CD14-positive monocyte (primary cell): ENCODE results near the gene LIPA. TPM values are rescaled to one million over a fixed set of nuclear protein-coding genes. Genes with fewer than 3 reads are reported as not detected.

Experiments used
- DNase-seq, 3 donors: peaks; one replicate each; pipeline ENCODE4 v3.0.0-alpha.2; 2011 to 2022
- H2AFZ ChIP-seq: 2 replicates; pipeline ENCODE4 v1.6.0; 2012; ENCODE audit warnings: mild to moderate bottlenecking, low read depth, low read length, inconsistent platforms; ENCODE audit not compliant: insufficient read depth, poor library complexity, severe bottlenecking
- H3K27ac ChIP-seq, 2 donors: 1 replicate in 1 of 2; 2 replicates in 1 of 2; pipeline ENCODE4 v1.5.1; 2012 to 2013; ENCODE audit warnings: low read length in 2 of 2, control low read depth in 1 of 2, inconsistent platforms in 1 of 2, low read depth in 1 of 2, mild to moderate bottlenecking in 1 of 2
- H3K27me3 ChIP-seq, 2 donors: one replicate each; pipeline versions ENCODE4 v1.6.0 to v1.6.1; 2011 to 2013; ENCODE audit warnings: low read length in 2 of 2; ENCODE audit not compliant: control insufficient read depth in 2 of 2, insufficient read depth in 2 of 2
- H3K36me3 ChIP-seq, 2 donors: replicated peaks in 1 of 2; 1 replicate in 1 of 2; 2 replicates in 1 of 2; pipeline versions ENCODE4 v1.5.1 to v1.6.1; 2012 to 2013; ENCODE audit warnings: low read length in 2 of 2, control low read depth in 1 of 2, inconsistent platforms in 1 of 2, mild to moderate bottlenecking in 1 of 2; ENCODE audit not compliant: insufficient read depth in 2 of 2, control insufficient read depth in 1 of 2
- H3K4me1 ChIP-seq, 2 donors: 1 replicate in 1 of 2; 2 replicates in 1 of 2; pipeline versions ENCODE4 v1.5.1 to v1.6.1; 2012 to 2013; ENCODE audit warnings: low read length in 2 of 2, control low read depth in 1 of 2, inconsistent platforms in 1 of 2, mild to moderate bottlenecking in 1 of 2, moderate library complexity in 1 of 2; ENCODE audit not compliant: insufficient read depth in 2 of 2, control insufficient read depth in 1 of 2
- H3K4me2 ChIP-seq: replicated peaks from 2 replicates; pipeline ENCODE3; 2012; ENCODE audit warnings: low read length, moderate library complexity, mild to moderate bottlenecking; ENCODE audit not compliant: poor library complexity, severe bottlenecking; ENCODE audit errors: extremely low read depth
- H3K4me3 ChIP-seq, 3 experiments: fragments of 200-600 bp in 1 of 3; sonication (generic) in 1 of 3; replicated peaks in 1 of 3; 1 replicate in 2 of 3; 2 replicates in 1 of 3; pipeline ENCODE4 v1.5.1; 2011 to 2013; ENCODE audit warnings: low read length in 3 of 3, mild to moderate bottlenecking in 3 of 3, control low read depth in 2 of 3, low read depth in 2 of 3, inconsistent platforms in 1 of 3, moderate library complexity in 1 of 3
- H3K79me2 ChIP-seq: 2 replicates; pipeline ENCODE4 v1.6.0; 2012; ENCODE audit warnings: mild to moderate bottlenecking, control low read depth, inconsistent platforms, low read length, moderate library complexity; ENCODE audit not compliant: insufficient read depth
- H3K9ac ChIP-seq: 2 replicates; pipeline ENCODE4 v1.6.0; 2017; ENCODE audit warnings: low read length, mild to moderate bottlenecking; ENCODE audit not compliant: insufficient read depth, poor library complexity, severe bottlenecking
- H3K9me3 ChIP-seq, 2 donors: replicated peaks in 1 of 2; 1 replicate in 1 of 2; 2 replicates in 1 of 2; pipeline versions ENCODE4 v1.5.1 to v1.6.1; 2012 to 2013; ENCODE audit warnings: low read length in 2 of 2, control low read depth in 1 of 2; ENCODE audit not compliant: control insufficient read depth in 1 of 2, insufficient read depth in 1 of 2
- H4K20me1 ChIP-seq: 2 replicates; pipeline ENCODE4 v1.6.0; 2012; ENCODE audit warnings: mild to moderate bottlenecking, low read length, control low read depth, moderate library complexity; ENCODE audit not compliant: insufficient read depth
- H3K27ac Mint-ChIP-seq, 7 donors: one replicate each; pipeline ENCODE4 v1.8.0; 2020; ENCODE audit warnings: mild to moderate bottlenecking in 7 of 7, mixed read lengths in 7 of 7, moderate library complexity in 6 of 7, inconsistent platforms in 2 of 7
- H3K27me3 Mint-ChIP-seq, 3 donors: one replicate each; pipeline ENCODE4 v1.8.0; 2021 to 2022; ENCODE audit warnings: low read depth in 3 of 3, mild to moderate bottlenecking in 3 of 3, mixed read lengths in 3 of 3, moderate library complexity in 3 of 3, inconsistent platforms in 1 of 3
- H3K36me3 Mint-ChIP-seq, 2 donors: one replicate each; pipeline ENCODE4 v1.8.0; 2020; ENCODE audit warnings: mixed read lengths in 2 of 2, inconsistent platforms in 1 of 2, mild to moderate bottlenecking in 1 of 2
- H3K4me1 Mint-ChIP-seq: one replicate; pipeline ENCODE4 v1.8.0; 2020; ENCODE audit warnings: mild to moderate bottlenecking, mixed read lengths
- H3K4me3 Mint-ChIP-seq, 2 donors: one replicate each; pipeline ENCODE4 v1.8.0; 2020; ENCODE audit warnings: mild to moderate bottlenecking in 2 of 2, mixed read lengths in 2 of 2, moderate library complexity in 1 of 2
- H3K9me3 Mint-ChIP-seq, 7 donors: one replicate each; pipeline ENCODE4 v1.8.0; 2020 to 2022; ENCODE audit warnings: mixed read lengths in 7 of 7, mild to moderate bottlenecking in 6 of 7, moderate library complexity in 6 of 7, inconsistent platforms in 2 of 7
- CTCF ChIP-seq: fragments of 200-600 bp; IDR thresholded peaks from one replicate; pipeline ENCODE4 v1.8.0; 2022; ENCODE audit warnings: antibody characterized with exemption, mild to moderate bottlenecking
- WGBS: methylation state at CpG from one replicate; pipeline ENCODE4 v1.1.5; 2013; ENCODE audit warnings: missing lambda C conversion rate; ENCODE audit not compliant: insufficient coverage; 5-methylcytosine and 5-hydroxymethylcytosine counted together
- intact Hi-C, 2 donors: fragments of 100-400 bp; cut with micrococcal nuclease; formaldehyde crosslinking; loops; one replicate each; pipeline versions ENCODE4 v1.15.0 to v1.15.1; 2023
- polyA plus RNA-seq, 3 donors: library from polyadenylated mRNA; depleted of rRNA in 1 of 3; unstranded in 2 of 3; stranded (reverse) in 1 of 3; fragments of 300-500 nt in 2 of 3; fragments of >200 nt in 1 of 3; fragmentation: Illumina TruSeq in 2 of 3; gene quantifications; 1 replicate in 2 of 3; 2 replicates in 1 of 3; pipeline ENCODE4 v1.2.3, GENCODE V29; 2012 to 2021

LIPA gene
- polyA plus RNA-seq, 3 donors: 37.4 to 353 (median 289) TPM

GRCh38 chr10:89207801-89208551, 43.6 kb downstream of the LIPA start:
- Mint-ChIP-seq H3K27ac (no peak overlapping the region), H3K4me1 (peaks cover 24% of the 10 kb centered on the region), H3K4me3 (peak overlapping the region; percentile 77 to 94), H3K27me3 (peaks cover 19 to 46% (median 24%) of the 10 kb centered on the region in 3 donors), H3K9me3 (peaks cover 0 to 14% (median 5%) of the 10 kb centered on the region in 7 donors), H3K36me3 (peaks cover 6 to 10% of the 10 kb centered on the region in 2 donors)
- H3K36me3 ChIP-seq: no peaks in the 10 kb centered on the region
- TF ChIP-seq CTCF: no peak
- H2AFZ ChIP-seq: peak overlapping the region; percentile 86
- H3K9me3 ChIP-seq: peaks cover 0 to 9% of the 10 kb centered on the region in 2 donors
- no peaks in the 10 kb centered on the region for H4K20me1 ChIP-seq
- 5% methylated on average over 58 of the region's 60 CpGs for WGBS
- peak; percentile 7 to 45 (median 22) for DNase-seq
- peak overlapping the region; percentile 77 for H3K4me2 ChIP-seq
- peaks cover 24% of the 10 kb centered on the region in 2 donors for H3K4me1 ChIP-seq
- H3K79me2 ChIP-seq: no peaks in the 10 kb centered on the region
- peaks cover 59 to 80% of the 10 kb centered on the region in 2 donors for H3K27me3 ChIP-seq
- intact Hi-C loops: no loop called here
- H3K9ac ChIP-seq: peak overlapping the region; percentile 52
- H3K4me3 ChIP-seq: peak overlapping the region; percentile 23 to 73 (median 42)
- H3K27ac ChIP-seq: peak overlapping the region in 1 of 2 donors; percentile 13

GRCh38 chr10:89207181-89207800, 44.3 kb downstream of the LIPA start, which contains the start of gene CH25H:
CH25H (minus strand) TSS chr10:89207317; CDS start chr10:89207292, 25 bp downstream.
- Mint-ChIP-seq H3K36me3 (peaks cover 6 to 10% of the 10 kb centered on the region in 2 donors), H3K27ac (peak within 1 kb of the TSS in 5 of 7 donors; percentile 18 to 72 (median 54)), H3K9me3 (peaks cover 0 to 14% (median 5%) of the 10 kb centered on the region in 7 donors), H3K27me3 (peaks cover 19 to 46% (median 23%) of the 10 kb centered on the region in 3 donors), H3K4me1 (peaks cover 22% of the 10 kb centered on the region), H3K4me3 (peak within 1 kb of the TSS; percentile 77 to 94)
- 1% methylated on average over 28 of the region's 28 CpGs for WGBS
- H2AFZ ChIP-seq: peak within 1 kb of the TSS; percentile 86
- peak within 1 kb of the TSS; percentile 23 to 73 (median 42) for H3K4me3 ChIP-seq
- peaks cover 0 to 9% of the 10 kb centered on the region in 2 donors for H3K9me3 ChIP-seq
- H3K4me2 ChIP-seq: peak within 1 kb of the TSS; percentile 77
- TF ChIP-seq CTCF: no peak
- intact Hi-C loops: no loop called here
- peaks cover 59 to 82% of the 10 kb centered on the region in 2 donors for H3K27me3 ChIP-seq
- H3K36me3 ChIP-seq: no peaks in the 10 kb centered on the region
- peak within 1 kb of the TSS; percentile 52 for H3K9ac ChIP-seq
- H3K4me1 ChIP-seq: peaks cover 24% of the 10 kb centered on the region in 2 donors
- peak within 1 kb of the TSS in 1 of 2 donors; percentile 13 for H3K27ac ChIP-seq
- DNase-seq: peak; percentile 43 to 66 (median 44)
- no peaks in the 10 kb centered on the region for H4K20me1 ChIP-seq
- H3K79me2 ChIP-seq: no peaks in the 10 kb centered on the region
